Stimulated activated CD8-positive, alpha-beta memory T cell treated with anti-CD3 and anti-CD28 coated beads, Interleukin-4, amount 100 ng/mL, for 4 hours (primary cell): Measurements from ENCODE around the gene ENTREP1.

Experiments
- DNase-seq, 2 donors: peaks; one replicate each; pipeline ENCODE4 v3.0.0-alpha.2; 2020; ENCODE audit warnings: low read depth in 2 of 2, low spot score in 1 of 2

The ENTREP1 gene

GRCh38 chr9:69364510-69365150 is 39.6 kb downstream of the ENTREP1 start:
- DNase-seq = no peak

GRCh38 chr9:69370430-69370829 is 45.4 kb downstream of the ENTREP1 start:
- no peak for DNase-seq

GRCh38 chr9:69371001-69371400 is 46.0 kb downstream of the ENTREP1 start:
- no peak for DNase-seq

- DNase-seq = no peak
These were observed 51.6 kb downstream of the ENTREP1 start for GRCh38 chr9:69376651-69377050.

GRCh38 chr9:69377291-69377690 is 52.3 kb downstream of the ENTREP1 start:
- no peak for DNase-seq

GRCh38 chr9:69377981-69378380 is 53.0 kb downstream of the ENTREP1 start:
- DNase-seq = no peak

GRCh38 chr9:69379270-69379982 is 54.4 kb downstream of the ENTREP1 start:
- DNase-seq = no peak

GRCh38 chr9:69380301-69380700 is 55.3 kb downstream of the ENTREP1 start:
- DNase-seq = no peak

GRCh38 chr9:69380811-69381210 is 55.8 kb downstream of the ENTREP1 start:
- no peak for DNase-seq

- no peak for DNase-seq
These were observed 57.1 kb downstream of the ENTREP1 start for GRCh38 chr9:69382135-69382534.

- DNase-seq = no peak
These were observed 60.6 kb downstream of the ENTREP1 start for GRCh38 chr9:69385581-69386033.

GRCh38 chr9:69386651-69387050 is 61.6 kb downstream of the ENTREP1 start:
- DNase-seq = no peak

- no peak for DNase-seq
These were observed 63.6 kb downstream of the ENTREP1 start for GRCh38 chr9:69388596-69388995.

GRCh38 chr9:69389437-69389995 is 64.5 kb downstream of the ENTREP1 start:
- DNase-seq = no peak

- DNase-seq = no peak
These were observed 66.5 kb downstream of the ENTREP1 start for GRCh38 chr9:69391487-69391886.

GRCh38 chr9:69391946-69392345 is 66.9 kb downstream of the ENTREP1 start:
- DNase-seq = no peak

- DNase-seq = no peak
These were observed 67.8 kb downstream of the ENTREP1 start for GRCh38 chr9:69392826-69393225.

GRCh38 chr9:69393425-69393824 is 68.4 kb downstream of the ENTREP1 start:
- DNase-seq = no peak

- no peak for DNase-seq
These were observed 70.7 kb downstream of the ENTREP1 start for GRCh38 chr9:69395718-69396117.

GRCh38 chr9:69396759-69397158 is 71.7 kb downstream of the ENTREP1 start:
- no peak for DNase-seq

- DNase-seq = no peak
These were observed 72.6 kb downstream of the ENTREP1 start for GRCh38 chr9:69397384-69398214.

- no peak for DNase-seq
These were observed 75.5 kb downstream of the ENTREP1 start for GRCh38 chr9:69400470-69400869.
